Adipose tissue (tissue), 3 donors: ENCODE results near the gene TMEM50B. TPM values are rescaled to one million over a fixed set of nuclear protein-coding genes. Genes with fewer than 3 reads are reported as not detected.
"Not testable (repeated sequence)": the region's sequence is repeated elsewhere in the genome, so short reads cannot be mapped to it uniquely, and the experiment has no call there.

Experiments
- H3K27ac ChIP-seq: one replicate; pipeline ENCODE4 v1.5.1; 2013; ENCODE audit warnings: low read depth, low read length
- WGBS, 3 donors: extraction: QIAGEN DNeasy Blood & Tissue Kit; methylation state at CpG; one replicate each; pipeline ENCODE4 v1.1.7; 2013; 5-methylcytosine and 5-hydroxymethylcytosine counted together
- polyA plus RNA-seq, 3 donors: library from polyadenylated mRNA; stranded (reverse); fragments of 200-250 nt; gene quantifications; one replicate each; pipeline ENCODE4 v1.2.3, GENCODE V29; 2013
- donor health status: healthy with polysubstance abuse.
- donor health status: Bipolar disorder and iron deficiency.
- donor health status: healthy.

TMEM50B gene
- polyA plus RNA-seq, 3 donors = 21.1 to 34.8 (median 29.0) TPM

DNA sequence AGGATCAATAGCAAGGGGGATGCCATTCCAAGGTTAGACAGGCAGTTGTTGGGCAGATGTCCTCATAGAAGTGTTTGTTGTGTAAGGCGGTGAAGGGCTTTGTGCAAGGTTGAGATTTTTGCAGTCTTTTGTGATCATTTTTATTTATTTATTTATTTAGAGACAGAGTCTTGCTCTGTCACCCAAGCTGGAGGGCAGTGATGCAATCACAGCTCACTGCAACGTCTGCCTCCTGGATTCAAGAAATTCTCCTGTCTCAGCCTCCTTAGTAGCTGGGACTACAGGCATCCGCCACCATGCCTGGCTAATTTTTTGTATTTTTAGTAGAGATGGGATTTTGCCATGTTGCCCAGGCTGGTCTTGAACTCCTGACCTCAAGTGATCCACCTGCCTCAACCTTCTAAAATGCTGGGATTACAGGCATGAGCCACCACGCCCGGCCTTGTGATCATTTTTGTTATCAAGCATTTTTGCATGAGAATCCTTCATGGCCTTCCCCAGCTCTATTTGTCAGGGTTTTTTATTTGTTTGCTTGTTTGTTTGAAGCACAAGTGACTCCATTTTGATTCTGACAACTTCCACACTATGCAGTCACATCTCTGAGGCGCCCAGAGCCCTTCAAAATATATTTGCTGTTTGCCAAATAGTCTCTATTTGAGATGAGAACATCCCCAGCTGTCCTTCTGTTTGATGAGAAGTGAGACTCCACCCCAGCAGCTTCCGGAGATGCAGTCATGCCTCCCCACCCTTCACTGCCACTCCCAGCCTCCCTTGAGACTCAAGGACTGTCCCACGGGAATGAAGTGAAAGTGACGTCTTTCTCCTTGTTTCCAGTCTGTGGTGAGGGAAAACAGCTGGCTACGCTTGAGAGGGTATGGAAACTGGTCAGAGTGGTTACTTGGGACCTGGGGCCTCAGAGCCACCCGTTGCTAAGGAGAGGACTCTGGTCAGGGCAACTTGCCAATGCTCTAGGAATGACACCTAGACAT, 38.0 kb downstream of the TMEM50B start:
- H3K27ac ChIP-seq = no peak overlapping the region
- 65 to 74% (median 67%) methylated on average over 11 of the region's 11 CpGs for WGBS, 3 donors

DNA sequence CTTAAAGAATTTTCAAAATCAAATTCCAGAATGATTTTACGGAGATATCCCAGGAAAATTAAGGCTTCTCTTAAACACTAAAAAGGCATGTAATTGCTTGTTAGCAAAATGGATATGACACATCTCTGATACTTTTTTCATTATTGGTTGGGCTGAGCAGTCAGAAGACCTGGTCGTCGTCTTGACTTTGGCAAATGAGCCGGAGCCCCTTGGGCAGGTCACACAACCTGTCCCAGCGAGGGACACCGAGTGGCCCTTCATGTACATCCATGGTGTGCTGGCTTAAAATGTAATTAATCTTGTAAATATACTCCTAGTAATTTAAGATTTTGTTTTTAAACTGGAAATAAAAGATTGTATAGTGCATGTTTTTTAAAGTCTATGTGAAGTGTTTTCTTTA, 42.6 kb downstream of the TMEM50B start:
- 76 to 83% (median 79%) methylated on average over 6 of the region's 6 CpGs for WGBS, 3 donors
- no peak overlapping the region for H3K27ac ChIP-seq

DNA sequence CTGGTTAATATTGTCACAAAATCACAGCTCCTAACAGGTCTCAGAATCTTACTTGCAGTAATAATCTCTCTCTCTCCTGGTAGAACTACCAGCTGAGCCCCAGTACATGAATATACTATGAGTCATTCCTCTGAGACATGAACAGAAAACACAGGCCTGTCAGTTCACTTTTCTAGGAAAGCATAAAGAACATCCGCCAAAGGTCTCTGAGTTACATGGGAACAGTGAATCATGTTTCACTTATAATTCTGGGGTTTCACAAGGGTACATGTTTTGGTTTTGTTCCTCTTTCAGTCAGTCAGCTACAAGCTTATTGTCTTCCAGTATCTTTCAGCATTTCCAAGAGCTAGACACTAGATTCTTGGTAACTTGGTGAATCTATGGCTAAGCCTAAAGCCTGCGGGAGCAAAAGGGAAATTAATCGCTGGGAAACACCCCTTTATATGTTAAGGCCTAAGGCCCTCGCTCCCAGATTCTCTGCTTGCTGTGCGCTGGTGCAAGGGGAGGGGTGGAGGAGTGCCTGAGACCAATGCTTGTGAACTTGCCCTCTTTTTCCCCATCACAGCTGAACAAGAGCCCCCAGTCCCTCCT, 44.9 kb downstream of the TMEM50B start:
- WGBS, 3 donors = 80 to 87% (median 80%) methylated on average over 5 of the region's 5 CpGs
- no peak overlapping the region for H3K27ac ChIP-seq

DNA sequence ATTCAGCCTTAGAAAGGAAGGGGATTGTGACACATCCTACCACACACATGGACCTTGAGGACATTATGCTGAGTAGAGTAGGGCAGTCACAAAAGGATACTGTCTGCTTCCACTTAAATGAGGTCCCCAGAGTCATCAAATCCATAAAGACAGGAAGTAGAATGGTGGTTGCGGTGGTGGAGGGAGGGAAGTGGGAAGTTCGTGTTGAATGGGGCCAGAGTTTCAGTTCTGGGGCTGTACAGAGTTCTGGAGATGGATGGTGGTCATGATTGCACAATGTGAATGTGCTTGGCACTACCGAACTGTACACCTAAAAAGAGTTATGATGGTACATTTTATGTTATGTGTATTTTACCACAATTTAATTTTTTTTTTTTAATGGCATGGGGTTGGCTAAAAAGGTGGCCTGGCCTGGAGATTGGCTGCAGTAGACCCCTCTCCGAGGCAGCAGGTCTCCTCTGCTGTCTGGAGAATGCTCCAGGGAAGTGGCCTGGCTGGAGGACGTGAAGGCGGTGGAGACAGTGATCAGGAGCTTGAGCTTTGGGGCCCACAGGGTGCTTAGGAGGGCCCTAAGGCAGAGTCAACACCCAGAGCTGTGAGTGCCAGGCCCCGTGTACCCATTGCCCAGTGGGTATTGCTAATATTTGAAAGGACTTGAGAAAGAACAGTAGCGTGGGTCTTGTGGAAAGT, 46.2 kb downstream of the TMEM50B start:
- 63 to 78% (median 71%) methylated on average over 8 of the region's 8 CpGs for WGBS, 3 donors
- no peak overlapping the region for H3K27ac ChIP-seq

DNA sequence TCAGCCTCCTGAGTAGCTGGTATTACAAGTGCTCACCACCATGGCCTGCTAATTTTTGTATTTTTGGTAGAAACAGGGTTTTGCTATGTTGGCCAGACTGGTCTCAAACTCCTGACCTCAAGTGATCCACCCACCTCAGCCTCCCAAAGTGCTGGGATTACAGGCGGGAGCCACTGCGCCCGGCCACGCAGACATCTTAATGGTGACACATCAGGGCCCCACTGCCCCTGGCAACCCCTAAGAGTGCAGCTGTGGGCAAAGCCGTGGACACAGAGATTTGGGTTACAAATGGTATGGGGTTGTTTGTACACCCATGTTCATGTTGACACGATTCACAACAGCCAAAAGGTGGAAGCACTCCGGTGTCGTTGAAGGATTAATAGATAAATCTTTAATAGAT, 46.8 kb downstream of the TMEM50B start:
- WGBS, 3 donors = 84 to 93% (median 90%) methylated on average over 6 to 8 of the region's 8 CpGs
- no peak overlapping the region for H3K27ac ChIP-seq

DNA sequence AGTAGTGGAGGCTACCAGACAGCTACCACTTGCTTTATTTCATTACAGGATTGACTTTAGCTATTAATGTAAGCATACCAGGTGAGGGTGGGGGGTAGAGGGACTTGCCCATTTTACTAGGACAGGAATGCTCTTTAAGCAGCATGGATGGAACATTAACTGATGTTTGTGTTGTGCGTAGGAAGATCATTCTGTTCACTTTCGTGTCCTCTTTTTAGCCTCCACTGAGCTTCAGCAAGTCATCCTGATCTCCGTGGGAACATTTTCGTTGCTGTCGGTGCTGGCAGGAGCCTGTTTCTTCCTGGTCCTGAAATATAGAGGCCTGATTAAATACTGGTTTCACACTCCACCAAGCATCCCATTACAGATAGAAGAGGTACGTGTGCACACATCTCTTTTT, 47.3 kb downstream of the TMEM50B start:
- 89 to 95% (median 91%) methylated on average over 6 of the region's 6 CpGs for WGBS, 3 donors
- H3K27ac ChIP-seq = no peak overlapping the region

DNA sequence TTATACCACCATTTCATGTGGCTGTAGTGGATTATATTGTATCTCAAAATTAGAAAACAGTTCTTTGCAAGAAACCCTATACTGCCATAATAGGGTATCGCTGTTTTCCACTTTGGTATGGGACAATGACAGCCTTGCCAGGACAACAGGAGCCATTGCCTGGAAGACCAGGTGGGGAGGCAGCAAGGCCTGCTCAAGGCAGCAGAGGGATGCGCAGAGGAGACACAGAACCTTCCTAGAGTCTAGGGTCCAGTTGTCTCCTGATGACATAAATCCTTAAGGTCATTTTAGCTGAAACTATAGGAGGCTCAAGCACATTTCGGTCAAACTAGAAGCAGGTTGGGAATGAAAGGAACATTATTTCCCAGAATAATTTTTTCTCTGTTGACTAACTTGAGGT, 48.9 kb downstream of the TMEM50B start:
- H3K27ac ChIP-seq = no peak overlapping the region
- 82 to 100% (median 98%) methylated on average over 3 of the region's 3 CpGs for WGBS, 3 donors

DNA sequence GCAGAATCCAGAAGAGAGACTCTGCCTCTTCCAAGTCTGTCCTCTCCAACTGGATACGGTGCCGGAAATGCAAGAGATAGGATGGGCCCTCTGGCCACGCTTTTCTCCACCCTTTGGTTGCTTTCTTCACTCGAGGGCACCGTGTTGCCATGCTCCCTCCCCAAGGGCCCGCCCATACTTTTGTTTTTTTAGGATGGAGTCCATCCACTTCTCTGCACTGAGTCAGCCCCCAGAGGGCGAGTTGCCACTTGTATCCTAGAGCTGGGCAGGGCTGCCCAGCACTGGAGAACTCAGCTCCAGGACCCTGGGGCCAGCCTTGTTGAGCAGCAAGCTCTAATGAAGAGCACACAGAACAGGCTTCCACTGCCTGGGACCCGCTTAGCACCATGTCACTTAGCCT, 51.1 kb downstream of the TMEM50B start:
- no peak overlapping the region for H3K27ac ChIP-seq
- WGBS, 3 donors = 78 to 88% (median 80%) methylated on average over 8 of the region's 8 CpGs

DNA sequence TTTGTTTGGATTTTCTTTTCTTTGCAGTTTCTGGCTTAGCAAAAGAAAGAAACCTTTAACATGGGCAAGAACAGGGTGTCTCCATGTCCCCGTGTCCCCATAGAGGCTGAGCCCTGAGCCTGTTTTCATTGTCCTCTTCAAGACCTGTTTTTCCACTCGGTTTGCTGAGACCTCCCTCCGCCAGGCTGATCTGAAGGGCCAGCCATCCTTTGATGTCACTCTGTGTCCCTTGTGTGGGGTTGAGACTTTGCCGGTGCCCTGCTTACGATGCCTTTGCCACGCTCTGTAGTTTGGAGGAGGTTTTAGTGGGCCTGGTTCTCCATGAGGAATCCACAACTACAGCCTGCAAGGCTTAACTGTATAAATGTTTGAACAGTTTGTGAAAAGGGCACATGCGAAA, 52.7 kb downstream of the TMEM50B start:
- 83 to 90% (median 90%) methylated on average over 7 of the region's 7 CpGs for WGBS, 3 donors
- no peak overlapping the region for H3K27ac ChIP-seq

DNA sequence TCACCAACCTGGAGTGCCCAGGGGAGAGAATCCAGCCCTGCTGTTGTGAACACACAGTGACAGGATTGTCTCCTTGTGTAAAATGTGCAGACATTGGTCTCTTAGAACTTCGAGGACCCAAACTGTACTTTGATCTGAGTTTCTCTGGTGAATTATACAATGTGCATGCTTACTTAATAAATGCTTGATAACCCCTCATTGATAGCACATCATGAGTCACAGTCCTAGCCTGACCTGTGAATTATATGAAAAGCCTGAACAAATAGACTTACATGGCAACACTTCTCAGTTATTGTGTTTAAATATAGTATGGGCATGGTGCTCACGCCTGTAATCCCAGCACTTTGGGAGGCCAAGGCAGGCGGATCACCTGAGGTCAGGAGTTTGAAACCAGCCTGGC, 53.9 kb downstream of the TMEM50B start:
- H3K27ac ChIP-seq = no peak overlapping the region
- 64 to 95% (median 86%) methylated on average over 3 of the region's 3 CpGs for WGBS, 3 donors

DNA sequence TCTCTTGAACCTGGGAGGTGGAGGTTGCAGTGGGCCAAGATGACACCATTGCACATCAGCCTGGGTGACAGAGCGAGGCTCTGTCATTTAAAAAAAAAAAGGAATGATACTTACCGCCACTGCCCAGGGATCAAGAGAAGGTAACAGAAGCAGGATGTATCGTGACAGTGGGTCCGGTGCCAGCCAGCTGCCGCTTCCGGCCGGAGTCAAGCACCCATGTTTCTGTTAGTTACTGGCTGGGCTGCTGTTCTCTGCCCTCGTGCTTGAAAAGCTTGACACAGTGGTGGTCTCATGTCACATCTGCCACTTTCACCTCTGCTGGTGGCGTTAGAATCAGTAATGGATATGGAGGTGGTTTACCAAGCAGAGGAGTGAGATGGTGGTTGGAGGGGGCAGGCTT, 55.6 kb downstream of the TMEM50B start:
- 94 to 96% (median 96%) methylated on average over 9 of the region's 9 CpGs for WGBS, 3 donors

DNA sequence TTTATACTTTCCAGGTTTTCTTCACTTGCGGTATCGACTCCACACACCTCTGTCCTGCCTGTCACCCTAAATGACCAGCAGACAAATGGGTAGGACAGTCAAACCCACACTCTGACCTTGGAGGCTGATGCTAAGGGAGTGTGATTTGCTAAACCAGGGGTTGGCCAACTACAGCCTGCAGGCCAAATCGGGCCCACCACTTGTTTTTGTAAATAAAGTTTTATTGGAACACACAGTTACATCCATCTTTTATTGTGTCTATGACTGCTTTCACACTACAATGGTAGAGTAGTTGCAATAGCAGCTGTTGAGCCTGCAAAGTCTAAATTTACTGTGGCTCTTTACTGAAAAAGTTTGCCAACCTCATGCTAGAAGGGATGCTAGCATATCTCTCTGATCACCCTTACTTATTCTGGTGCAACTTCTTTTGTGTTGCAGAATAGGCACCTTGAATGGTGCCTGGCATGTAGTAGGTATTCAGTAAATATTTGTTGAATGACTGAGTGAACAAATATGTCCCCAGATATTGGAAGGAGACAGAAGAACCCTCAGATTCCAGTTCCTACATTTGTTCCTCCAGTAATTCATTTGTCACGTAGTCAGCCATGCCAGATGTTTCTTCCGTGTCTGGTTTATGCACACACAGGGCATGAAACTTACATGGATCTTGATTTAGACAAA, 57.9 kb downstream of the TMEM50B start:
- H3K27ac ChIP-seq = no peak overlapping the region
- 94 to 97% (median 96%) methylated on average over 5 of the region's 5 CpGs for WGBS, 3 donors

More for the DNA sequence above, 55.6 kb downstream of the TMEM50B start:
- no peak overlapping the region for H3K27ac ChIP-seq

DNA sequence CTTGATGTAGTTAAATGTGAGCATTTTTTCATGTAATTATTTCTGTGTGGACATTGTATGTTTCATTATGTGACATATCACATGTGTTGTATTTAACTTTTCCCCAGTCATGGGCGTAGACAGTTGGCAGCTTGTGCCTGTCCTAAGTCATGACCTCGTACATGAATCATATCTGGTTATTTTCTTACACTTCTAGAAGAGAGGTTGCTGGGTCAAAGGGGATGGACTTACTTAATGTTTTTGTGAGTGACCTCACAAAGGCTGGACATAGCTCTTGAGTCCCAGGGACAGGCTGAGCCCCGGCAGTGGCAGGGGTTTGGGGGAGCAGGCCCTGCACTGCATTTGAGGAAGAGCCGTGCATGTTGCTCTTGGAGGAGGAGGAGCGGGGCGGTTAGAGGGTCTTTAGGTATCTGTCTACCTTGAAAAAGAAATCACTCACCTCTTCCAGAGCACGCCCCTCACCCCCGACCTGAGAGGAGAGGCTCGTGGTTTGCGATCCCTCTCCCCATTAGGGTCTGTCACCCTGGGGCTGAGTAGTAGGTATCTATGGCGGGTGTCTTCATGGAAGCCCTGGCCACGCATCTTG, 60.1 kb downstream of the TMEM50B start:
- WGBS, 3 donors = 74 to 86% (median 76%) methylated on average over 11 to 12 of the region's 12 CpGs
- no peak overlapping the region for H3K27ac ChIP-seq

DNA sequence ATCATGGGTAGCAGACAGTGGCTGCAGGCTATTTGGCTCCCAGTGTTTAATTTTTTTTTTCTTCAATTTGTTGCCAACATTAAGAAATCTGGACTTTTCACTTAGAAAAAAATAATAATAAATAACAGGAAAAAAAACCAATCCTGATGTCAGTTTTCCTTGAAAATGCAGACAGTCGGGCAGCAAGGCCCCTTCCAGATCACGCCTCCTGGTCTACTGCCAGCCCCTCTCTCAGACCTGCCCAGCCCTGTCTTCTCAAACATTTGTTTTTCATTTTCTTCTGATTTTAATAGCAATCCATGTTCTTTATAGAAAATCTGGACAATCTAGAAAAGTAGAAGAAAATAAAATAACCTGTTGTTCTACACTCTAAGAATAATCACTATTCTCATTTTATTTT, 61.1 kb downstream of the TMEM50B start:
- H3K27ac ChIP-seq = no peak overlapping the region
- WGBS, 3 donors = 40 to 55% (median 45%) methylated on average over 2 of the region's 2 CpGs

DNA sequence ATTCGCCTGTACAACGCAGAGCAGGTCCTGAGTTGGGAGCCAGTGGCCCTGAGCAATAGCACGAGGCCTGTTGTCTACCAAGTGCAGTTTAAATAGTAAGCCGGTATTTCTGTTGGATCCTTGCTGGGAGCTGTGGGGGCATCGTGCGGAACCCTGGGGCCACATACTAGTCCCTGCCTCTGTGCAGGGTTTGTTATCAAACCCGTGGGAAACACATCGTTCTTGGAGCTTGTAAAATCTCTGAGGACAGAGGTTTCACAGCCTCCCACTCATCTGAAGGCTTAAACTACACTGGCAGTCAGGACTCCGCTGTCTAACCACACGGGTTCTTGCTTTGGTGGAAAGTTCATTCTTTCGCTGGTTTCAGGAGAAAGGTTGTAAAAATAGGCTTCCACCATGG, 64.8 kb downstream of the TMEM50B start:
- 82 to 88% (median 84%) methylated on average over 11 of the region's 11 CpGs for WGBS, 3 donors
- H3K27ac ChIP-seq = no peak overlapping the region

DNA sequence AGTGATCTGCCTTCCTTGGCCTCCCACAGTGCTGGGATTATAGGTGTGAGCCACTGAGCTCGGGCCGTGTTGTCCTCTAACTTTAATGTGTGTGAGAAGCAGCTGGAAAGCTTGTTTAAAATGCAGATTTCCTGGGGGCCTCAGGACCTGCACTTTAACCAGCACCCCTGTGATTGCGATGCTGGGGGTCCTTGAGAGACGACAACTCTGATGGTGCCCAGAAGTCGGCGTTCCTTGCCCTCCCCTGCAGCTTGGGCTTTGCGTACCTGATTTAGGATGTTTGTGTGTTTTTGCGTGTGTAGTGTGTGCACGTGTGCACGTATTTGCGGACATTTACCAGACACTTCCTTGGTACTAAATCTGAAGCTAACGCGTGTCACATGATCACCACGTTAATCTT, 65.7 kb downstream of the TMEM50B start:
- H3K27ac ChIP-seq = no peak overlapping the region
- 81 to 91% (median 90%) methylated on average over 14 of the region's 14 CpGs for WGBS, 3 donors

DNA sequence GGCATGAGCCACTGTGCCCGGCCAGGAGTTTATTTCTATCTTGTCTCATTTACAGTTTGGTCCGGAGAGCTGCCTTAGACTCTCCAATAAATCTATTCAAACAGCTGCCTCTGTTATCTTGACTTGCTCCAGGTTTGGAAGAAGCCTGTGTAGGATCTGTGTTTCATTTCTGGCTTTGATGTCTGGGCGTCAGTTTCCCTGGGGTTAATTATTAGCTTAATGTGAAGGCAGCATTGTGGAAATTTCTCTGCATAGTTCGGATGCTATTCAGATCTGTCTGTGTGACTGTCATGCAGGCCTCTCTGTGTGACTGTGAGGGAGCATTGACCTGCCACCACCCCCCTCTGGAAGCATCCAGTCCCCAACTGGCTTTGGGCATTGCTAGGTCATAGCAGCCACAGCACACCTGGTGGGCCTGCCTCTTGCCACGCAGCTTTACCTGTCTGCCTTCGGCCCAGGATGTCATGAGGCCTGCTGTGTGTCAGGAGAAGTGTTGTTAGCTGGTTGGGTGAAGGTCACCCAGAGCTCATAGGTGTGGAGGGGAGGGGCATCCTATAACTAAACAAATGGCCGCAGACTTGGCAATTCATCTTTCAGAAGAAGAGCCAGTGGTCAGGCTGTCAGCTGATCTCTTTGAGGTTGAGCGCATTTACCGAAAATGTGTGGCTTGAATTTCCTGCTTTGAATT, 66.8 kb downstream of the TMEM50B start:
- H3K27ac ChIP-seq = no peak overlapping the region
- 35 to 63% (median 63%) methylated on average over 9 of the region's 9 CpGs for WGBS, 3 donors

DNA sequence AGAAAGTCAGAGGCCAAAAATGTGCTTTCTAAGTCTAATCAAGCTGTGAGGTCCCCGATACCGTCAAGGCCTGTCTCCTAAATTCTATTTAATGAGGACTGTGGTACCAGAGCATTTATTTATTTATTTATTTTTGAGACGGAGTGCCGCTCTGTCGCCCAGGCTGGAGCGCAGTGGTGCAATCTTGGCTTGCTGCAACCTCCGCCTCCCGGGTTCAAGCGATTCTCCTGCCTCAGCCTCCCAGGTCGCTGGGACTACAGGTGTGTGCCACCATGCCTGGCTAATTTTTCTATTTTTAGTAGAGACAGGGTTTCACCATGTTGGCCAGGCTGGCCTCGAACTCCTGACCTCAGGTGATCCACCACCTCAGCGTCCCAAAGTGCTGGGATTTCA, 67.3 kb downstream of the TMEM50B start:
- 73 to 95% (median 87%) methylated on average over 12 of the region's 12 CpGs for WGBS, 3 donors
- not testable (repeated sequence) for H3K27ac ChIP-seq
